WTC11 (cell line): ENCODE measurements around the gene VNN1. TPM values are rescaled to one million over a fixed set of nuclear protein-coding genes. Genes with fewer than 3 reads are reported as not detected.

Source experiments
- ATAC-seq: fragments of 200-7000 bp; cut with Tn5 transposase; 2 replicates; pipeline ENCODE4 v1.10.0; 2021; ENCODE audit warnings: mild to moderate bottlenecking, moderate library complexity
- CTCF ChIA-PET: fragments of 300-600 bp; sonication (Branson Sonifier 250); formaldehyde crosslinking; loops from one replicate; lab custom pipeline; 2021; ENCODE audit warnings: antibody characterized with exemption; lab: Charles Lee
- POLR2A ChIA-PET: fragments of 350-600 bp; sonication (Branson Sonifier 250); formaldehyde crosslinking; loops from one replicate; lab custom pipeline; 2021; ENCODE audit warnings: antibody characterized with exemption; lab: Charles Lee
- DNase-seq: peaks from one replicate; pipeline ENCODE4 v3.0.0; 2021; ENCODE audit warnings: low spot score
- H3K27ac Mint-ChIP-seq: 2 replicates; pipeline ENCODE4 v1.8.0; 2021; ENCODE audit warnings: mixed read lengths
- H3K27me3 Mint-ChIP-seq: 2 replicates; pipeline ENCODE4 v1.8.0; 2021; ENCODE audit warnings: low read depth, mild to moderate bottlenecking, moderate library complexity, mixed read lengths
- H3K36me3 Mint-ChIP-seq: 2 replicates; pipeline ENCODE4 v1.8.0; 2021; ENCODE audit warnings: mixed read lengths
- H3K4me1 Mint-ChIP-seq: 2 replicates; pipeline ENCODE4 v1.8.0; 2022; ENCODE audit warnings: mixed read lengths
- H3K4me3 Mint-ChIP-seq: 2 replicates; pipeline ENCODE4 v1.8.0; 2021; ENCODE audit warnings: mild to moderate bottlenecking, moderate library complexity, mixed read lengths
- H3K9me3 Mint-ChIP-seq: 2 replicates; pipeline ENCODE4 v1.8.0; 2021; ENCODE audit warnings: mixed read lengths
- ATF1 ChIP-seq: sonication (generic); formaldehyde crosslinking; IDR thresholded peaks from 2 replicates; pipeline ENCODE4 v1.8.1; 2023; ENCODE audit warnings: mild to moderate bottlenecking, moderate library complexity, missing genetic modification reagents
- CREB1 ChIP-seq: sonication (generic); formaldehyde crosslinking; IDR thresholded peaks from 2 replicates; pipeline ENCODE4 v1.8.0; 2023; ENCODE audit warnings: mild to moderate bottlenecking, missing genetic modification reagents
- CREM ChIP-seq: sonication (generic); formaldehyde crosslinking; IDR thresholded peaks from 2 replicates; pipeline ENCODE4 v1.8.1; 2022; ENCODE audit warnings: mild to moderate bottlenecking, missing genetic modification reagents, moderate library complexity
- EMX1 ChIP-seq: fragments of 250-450 bp; sonication (Bioruptor Pico); IDR thresholded peaks from 2 replicates; pipeline ENCODE4 v1.8.0; 2021; ENCODE audit warnings: mild to moderate bottlenecking
- FOXJ3 ChIP-seq: sonication (generic); formaldehyde crosslinking; IDR thresholded peaks from 2 replicates; pipeline ENCODE4 v1.9.0; 2021; ENCODE audit warnings: missing genetic modification reagents, mild to moderate bottlenecking, borderline replicate concordance
- GABPB1 ChIP-seq: sonication (generic); formaldehyde crosslinking; IDR thresholded peaks from 2 replicates; pipeline ENCODE4 v1.8.1; 2023; ENCODE audit warnings: mild to moderate bottlenecking, missing genetic modification reagents
- GRHL2 ChIP-seq: fragments of 250-450 bp; sonication (Bioruptor Pico); IDR thresholded peaks from 2 replicates; pipeline ENCODE4 v1.8.0; 2022; ENCODE audit warnings: mild to moderate bottlenecking, moderate library complexity; ENCODE audit not compliant: insufficient replicate concordance, severe bottlenecking
- IRF2 ChIP-seq: sonication (generic); formaldehyde crosslinking; IDR thresholded peaks from 2 replicates; pipeline ENCODE4 v1.8.0; 2022; ENCODE audit warnings: low read depth, missing genetic modification reagents, borderline replicate concordance
- NFE2L1 ChIP-seq: sonication (generic); formaldehyde crosslinking; IDR thresholded peaks from 2 replicates; pipeline ENCODE4 v1.8.1; 2023; ENCODE audit warnings: missing genetic modification reagents
- PRRX2 ChIP-seq: fragments of 250-450 bp; sonication (Bioruptor Pico); IDR thresholded peaks from 2 replicates; pipeline ENCODE4 v1.8.0; 2021; ENCODE audit warnings: mild to moderate bottlenecking
- RELA ChIP-seq: sonication (generic); formaldehyde crosslinking; IDR thresholded peaks from 2 replicates; pipeline ENCODE4 v1.8.1; 2022; ENCODE audit warnings: missing genetic modification reagents, mild to moderate bottlenecking, borderline replicate concordance
- RORB ChIP-seq: fragments of 250-450 bp; sonication (Bioruptor Pico); IDR thresholded peaks from 2 replicates; pipeline ENCODE4 v1.9.0; 2021; ENCODE audit warnings: mild to moderate bottlenecking
- SMAD3 ChIP-seq: sonication (generic); formaldehyde crosslinking; IDR thresholded peaks from 2 replicates; pipeline ENCODE4 v1.8.0; 2022; ENCODE audit warnings: missing genetic modification reagents, mild to moderate bottlenecking, borderline replicate concordance
- SOX15 ChIP-seq: fragments of 250-450 bp; sonication (Bioruptor Pico); IDR thresholded peaks from 2 replicates; pipeline ENCODE4 v1.9.0; 2021; ENCODE audit warnings: mild to moderate bottlenecking
- SP1 ChIP-seq: sonication (generic); formaldehyde crosslinking; conservative IDR thresholded peaks from 2 replicates; pipeline ENCODE4 v1.8.1; 2022; ENCODE audit warnings: missing genetic modification reagents
- TCF7 ChIP-seq: sonication (generic); formaldehyde crosslinking; IDR thresholded peaks from 2 replicates; pipeline ENCODE4 v1.8.0; 2022; ENCODE audit warnings: mild to moderate bottlenecking, low read depth, missing genetic modification reagents, moderate library complexity
- TEAD4 ChIP-seq: sonication (generic); formaldehyde crosslinking; IDR thresholded peaks from 2 replicates; pipeline ENCODE4 v1.8.0; 2022; ENCODE audit warnings: mild to moderate bottlenecking, missing genetic modification reagents
- ZNF263 ChIP-seq: sonication (generic); formaldehyde crosslinking; IDR thresholded peaks from 2 replicates; pipeline ENCODE4 v1.8.1; 2022; ENCODE audit warnings: low read depth, mild to moderate bottlenecking, moderate library complexity, missing genetic modification reagents
- ZNF396 ChIP-seq: fragments of 250-450 bp; sonication (Bioruptor Pico); IDR thresholded peaks from 2 replicates; pipeline ENCODE4 v1.8.0; 2021; ENCODE audit warnings: mild to moderate bottlenecking, moderate library complexity, borderline replicate concordance
- total RNA-seq: library from RNA; stranded (reverse); gene quantifications from 3 replicates; pipeline ENCODE4 v1.2.3, GENCODE V29; 2021
- TF ChIP-seq, protein P1 (sequence below): sonication (generic); formaldehyde crosslinking; IDR thresholded peaks from 2 replicates; pipeline ENCODE4 v1.8.1; 2022; ENCODE audit warnings: missing genetic modification reagents, borderline replicate concordance
- TF ChIP-seq, protein P2 (sequence below): sonication (generic); formaldehyde crosslinking; IDR thresholded peaks from 2 replicates; pipeline ENCODE4 v1.8.1; 2023; ENCODE audit warnings: mild to moderate bottlenecking, missing genetic modification reagents, moderate library complexity
- TF ChIP-seq, protein P3 (sequence below): sonication (generic); formaldehyde crosslinking; IDR thresholded peaks from 2 replicates; pipeline ENCODE4 v1.8.0; 2023; ENCODE audit warnings: mild to moderate bottlenecking, missing genetic modification reagents
- TF ChIP-seq, protein P4 (sequence below): fragments of 250-450 bp; sonication (Bioruptor Pico); IDR thresholded peaks from 2 replicates; pipeline ENCODE4 v1.9.0; 2021; ENCODE audit warnings: mild to moderate bottlenecking, borderline replicate concordance
- TF ChIP-seq, protein P5 (sequence below): sonication (generic); formaldehyde crosslinking; conservative IDR thresholded peaks from 2 replicates; pipeline ENCODE4 v1.8.1; 2022; ENCODE audit warnings: mild to moderate bottlenecking, missing genetic modification reagents

Gene VNN1
- total RNA-seq, 1 experiment from 2014 or later: 0.04 TPM

DNA sequence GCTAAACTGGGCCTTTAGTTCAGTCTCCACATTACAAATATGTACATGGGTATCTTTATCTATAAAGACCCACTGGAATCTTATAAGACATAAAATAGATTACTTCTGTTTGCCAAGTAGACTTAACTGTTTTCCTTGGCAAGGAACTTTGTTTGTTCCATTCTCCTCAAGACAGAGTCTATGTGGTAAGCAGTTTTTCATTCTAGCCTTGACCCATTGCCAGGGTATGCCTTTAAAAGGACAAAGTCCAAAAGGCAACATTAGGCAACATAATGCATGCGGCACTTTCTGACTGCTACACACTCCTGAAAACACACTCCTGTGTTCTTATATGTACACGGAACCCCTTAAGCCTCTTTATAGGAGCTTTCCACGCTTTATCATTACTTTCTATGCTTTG, 20.4 kb downstream of the VNN1 start (continued):
- TF ChIP-seq, protein P1, sequence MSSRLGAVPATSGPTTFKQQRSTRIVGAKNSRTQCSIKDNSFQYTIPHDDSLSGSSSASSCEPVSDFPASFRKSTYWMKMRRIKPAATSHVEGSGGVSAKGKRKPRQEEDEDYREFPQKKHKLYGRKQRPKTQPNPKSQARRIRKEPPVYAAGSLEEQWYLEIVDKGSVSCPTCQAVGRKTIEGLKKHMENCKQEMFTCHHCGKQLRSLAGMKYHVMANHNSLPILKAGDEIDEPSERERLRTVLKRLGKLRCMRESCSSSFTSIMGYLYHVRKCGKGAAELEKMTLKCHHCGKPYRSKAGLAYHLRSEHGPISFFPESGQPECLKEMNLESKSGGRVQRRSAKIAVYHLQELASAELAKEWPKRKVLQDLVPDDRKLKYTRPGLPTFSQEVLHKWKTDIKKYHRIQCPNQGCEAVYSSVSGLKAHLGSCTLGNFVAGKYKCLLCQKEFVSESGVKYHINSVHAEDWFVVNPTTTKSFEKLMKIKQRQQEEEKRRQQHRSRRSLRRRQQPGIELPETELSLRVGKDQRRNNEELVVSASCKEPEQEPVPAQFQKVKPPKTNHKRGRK (CRISPR knock-in tag): no peak
- TF ChIP-seq ZNF396 (CRISPR knock-in tag) (no peak), RELA (CRISPR knock-in tag) (no peak)
- TF ChIP-seq, protein P2, sequence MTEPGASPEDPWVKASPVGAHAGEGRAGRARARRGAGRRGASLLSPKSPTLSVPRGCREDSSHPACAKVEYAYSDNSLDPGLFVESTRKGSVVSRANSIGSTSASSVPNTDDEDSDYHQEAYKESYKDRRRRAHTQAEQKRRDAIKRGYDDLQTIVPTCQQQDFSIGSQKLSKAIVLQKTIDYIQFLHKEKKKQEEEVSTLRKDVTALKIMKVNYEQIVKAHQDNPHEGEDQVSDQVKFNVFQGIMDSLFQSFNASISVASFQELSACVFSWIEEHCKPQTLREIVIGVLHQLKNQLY (CRISPR knock-in tag): no peak

DNA sequence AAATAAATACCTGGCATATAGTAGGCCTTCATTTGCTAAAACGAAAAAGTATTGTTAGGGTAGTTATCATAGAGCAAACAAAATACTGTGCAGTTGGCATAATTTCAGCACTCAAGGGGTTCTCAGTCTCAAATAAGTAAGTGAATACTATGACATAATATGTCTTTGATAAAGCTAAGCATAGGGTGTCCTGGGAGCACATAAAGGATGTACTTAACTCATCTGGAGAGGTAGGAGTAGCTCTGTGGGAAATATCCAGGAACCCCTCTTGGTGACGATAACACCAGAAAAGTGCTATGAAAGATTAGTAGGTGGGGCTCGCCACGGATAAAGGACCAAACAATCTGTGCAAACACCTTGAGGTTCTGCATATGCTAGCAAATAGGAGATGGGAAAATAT, 23.2 kb downstream of the VNN1 start:
- DNase-seq (no peak), ATAC-seq (no peak)
- H3K27me3 Mint-ChIP-seq: no peaks in the 10 kb centered on the region
- TF ChIP-seq RORB (CRISPR knock-in tag): no peak
- no peak for TF ChIP-seq FOXJ3 (CRISPR knock-in tag)
- TF ChIP-seq, protein P3, sequence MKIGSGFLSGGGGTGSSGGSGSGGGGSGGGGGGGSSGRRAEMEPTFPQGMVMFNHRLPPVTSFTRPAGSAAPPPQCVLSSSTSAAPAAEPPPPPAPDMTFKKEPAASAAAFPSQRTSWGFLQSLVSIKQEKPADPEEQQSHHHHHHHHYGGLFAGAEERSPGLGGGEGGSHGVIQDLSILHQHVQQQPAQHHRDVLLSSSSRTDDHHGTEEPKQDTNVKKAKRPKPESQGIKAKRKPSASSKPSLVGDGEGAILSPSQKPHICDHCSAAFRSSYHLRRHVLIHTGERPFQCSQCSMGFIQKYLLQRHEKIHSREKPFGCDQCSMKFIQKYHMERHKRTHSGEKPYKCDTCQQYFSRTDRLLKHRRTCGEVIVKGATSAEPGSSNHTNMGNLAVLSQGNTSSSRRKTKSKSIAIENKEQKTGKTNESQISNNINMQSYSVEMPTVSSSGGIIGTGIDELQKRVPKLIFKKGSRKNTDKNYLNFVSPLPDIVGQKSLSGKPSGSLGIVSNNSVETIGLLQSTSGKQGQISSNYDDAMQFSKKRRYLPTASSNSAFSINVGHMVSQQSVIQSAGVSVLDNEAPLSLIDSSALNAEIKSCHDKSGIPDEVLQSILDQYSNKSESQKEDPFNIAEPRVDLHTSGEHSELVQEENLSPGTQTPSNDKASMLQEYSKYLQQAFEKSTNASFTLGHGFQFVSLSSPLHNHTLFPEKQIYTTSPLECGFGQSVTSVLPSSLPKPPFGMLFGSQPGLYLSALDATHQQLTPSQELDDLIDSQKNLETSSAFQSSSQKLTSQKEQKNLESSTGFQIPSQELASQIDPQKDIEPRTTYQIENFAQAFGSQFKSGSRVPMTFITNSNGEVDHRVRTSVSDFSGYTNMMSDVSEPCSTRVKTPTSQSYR: no peak
- no peak for TF ChIP-seq CREB1 (CRISPR knock-in tag)
- no peak for TF ChIP-seq SMAD3 (CRISPR knock-in tag)
- TF ChIP-seq GABPB1 (CRISPR knock-in tag): no peak
- no peak for TF ChIP-seq CREM (CRISPR knock-in tag)
- no peak for TF ChIP-seq SP1 (CRISPR knock-in tag)
- TF ChIP-seq TCF7 (CRISPR knock-in tag): no peak
- H3K4me3 Mint-ChIP-seq: no peak overlapping the region
- H3K4me1 Mint-ChIP-seq: no peaks in the 10 kb centered on the region
- peaks cover under 1% of the 10 kb centered on the region for H3K36me3 Mint-ChIP-seq
- H3K9me3 Mint-ChIP-seq: peaks cover 2% of the 10 kb centered on the region
- no peak overlapping the region for H3K27ac Mint-ChIP-seq
- ChIA-PET CTCF (no interaction called here), POLR2A (no interaction called here)

DNA sequence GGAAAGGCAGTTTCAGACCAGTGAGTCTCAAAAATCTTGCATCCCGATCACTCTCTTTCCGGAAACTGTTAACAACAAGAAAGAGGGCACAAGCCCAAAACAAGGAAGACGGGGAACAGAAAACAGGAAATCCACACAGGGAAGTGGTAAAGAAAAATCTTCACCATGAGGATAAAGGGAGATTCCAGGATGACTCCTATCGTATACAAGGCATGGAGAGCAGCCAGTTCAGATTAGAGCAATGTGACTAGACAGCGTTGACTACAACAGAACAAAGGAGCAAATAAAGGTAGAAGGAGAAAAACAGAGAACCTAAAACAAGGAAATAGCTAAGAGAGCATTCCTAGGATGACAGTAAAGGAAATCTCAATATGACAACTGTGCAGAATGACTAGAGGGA, 26.5 kb downstream of the VNN1 start:
- DNase-seq (no peak), ATAC-seq (no peak)
- peaks cover 4% of the 10 kb centered on the region; the same call in 1 of the 2 replicates for H3K9me3 Mint-ChIP-seq
- H3K4me1 Mint-ChIP-seq: peaks cover 9% of the 10 kb centered on the region
- no peak overlapping the region for H3K27ac Mint-ChIP-seq
- no peak overlapping the region for H3K4me3 Mint-ChIP-seq
- POLR2A ChIA-PET: no interaction called here
- no peaks in the 10 kb centered on the region for H3K27me3 Mint-ChIP-seq
- CTCF ChIA-PET: no interaction called here
- no peaks in the 10 kb centered on the region for H3K36me3 Mint-ChIP-seq
- TF ChIP-seq PRRX2 (CRISPR knock-in tag) (no peak), ZNF263 (CRISPR knock-in tag) (no peak), ATF1 (CRISPR knock-in tag) (no peak), RELA (CRISPR knock-in tag) (no peak), GRHL2 (CRISPR knock-in tag) (no peak), TEAD4 (no peak), NFE2L1 (CRISPR knock-in tag) (no peak), IRF2 (CRISPR knock-in tag) (no peak), SOX15 (CRISPR knock-in tag) (no peak), EMX1 (CRISPR knock-in tag) (no peak)
- TF ChIP-seq, protein P2 (CRISPR knock-in tag): no peak
- TF ChIP-seq, protein P4, sequence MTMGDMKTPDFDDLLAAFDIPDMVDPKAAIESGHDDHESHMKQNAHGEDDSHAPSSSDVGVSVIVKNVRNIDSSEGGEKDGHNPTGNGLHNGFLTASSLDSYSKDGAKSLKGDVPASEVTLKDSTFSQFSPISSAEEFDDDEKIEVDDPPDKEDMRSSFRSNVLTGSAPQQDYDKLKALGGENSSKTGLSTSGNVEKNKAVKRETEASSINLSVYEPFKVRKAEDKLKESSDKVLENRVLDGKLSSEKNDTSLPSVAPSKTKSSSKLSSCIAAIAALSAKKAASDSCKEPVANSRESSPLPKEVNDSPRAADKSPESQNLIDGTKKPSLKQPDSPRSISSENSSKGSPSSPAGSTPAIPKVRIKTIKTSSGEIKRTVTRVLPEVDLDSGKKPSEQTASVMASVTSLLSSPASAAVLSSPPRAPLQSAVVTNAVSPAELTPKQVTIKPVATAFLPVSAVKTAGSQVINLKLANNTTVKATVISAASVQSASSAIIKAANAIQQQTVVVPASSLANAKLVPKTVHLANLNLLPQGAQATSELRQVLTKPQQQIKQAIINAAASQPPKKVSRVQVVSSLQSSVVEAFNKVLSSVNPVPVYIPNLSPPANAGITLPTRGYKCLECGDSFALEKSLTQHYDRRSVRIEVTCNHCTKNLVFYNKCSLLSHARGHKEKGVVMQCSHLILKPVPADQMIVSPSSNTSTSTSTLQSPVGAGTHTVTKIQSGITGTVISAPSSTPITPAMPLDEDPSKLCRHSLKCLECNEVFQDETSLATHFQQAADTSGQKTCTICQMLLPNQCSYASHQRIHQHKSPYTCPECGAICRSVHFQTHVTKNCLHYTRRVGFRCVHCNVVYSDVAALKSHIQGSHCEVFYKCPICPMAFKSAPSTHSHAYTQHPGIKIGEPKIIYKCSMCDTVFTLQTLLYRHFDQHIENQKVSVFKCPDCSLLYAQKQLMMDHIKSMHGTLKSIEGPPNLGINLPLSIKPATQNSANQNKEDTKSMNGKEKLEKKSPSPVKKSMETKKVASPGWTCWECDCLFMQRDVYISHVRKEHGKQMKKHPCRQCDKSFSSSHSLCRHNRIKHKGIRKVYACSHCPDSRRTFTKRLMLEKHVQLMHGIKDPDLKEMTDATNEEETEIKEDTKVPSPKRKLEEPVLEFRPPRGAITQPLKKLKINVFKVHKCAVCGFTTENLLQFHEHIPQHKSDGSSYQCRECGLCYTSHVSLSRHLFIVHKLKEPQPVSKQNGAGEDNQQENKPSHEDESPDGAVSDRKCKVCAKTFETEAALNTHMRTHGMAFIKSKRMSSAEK (CRISPR knock-in tag): no peak
- TF ChIP-seq, protein P5, sequence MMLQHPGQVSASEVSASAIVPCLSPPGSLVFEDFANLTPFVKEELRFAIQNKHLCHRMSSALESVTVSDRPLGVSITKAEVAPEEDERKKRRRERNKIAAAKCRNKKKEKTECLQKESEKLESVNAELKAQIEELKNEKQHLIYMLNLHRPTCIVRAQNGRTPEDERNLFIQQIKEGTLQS (CRISPR knock-in tag): no peak
